Measurements from ENCODE around the gene HOXC5. TPM values are rescaled to one million over a fixed set of nuclear protein-coding genes. Genes with fewer than 3 reads are reported as not detected.

Gene HOXC5
- total RNA-seq, 1 experiment from 2014 or later = 0.61 TPM

- CTCF ChIA-PET = interaction anchor here (0.7 kb wide), 1 partner anchor 202 kb away, joined by 5 read pairs; no protein-coding TSS in a partner anchor
- Histone ChIP-seq H3K27me3 (ENCODE audit: insufficient read depth, low read depth) (peaks cover 23% of the 10 kb centered on the region), H3F3A (ENCODE audit: insufficient read depth, low read depth) (no peaks in the 10 kb centered on the region), H3K4me3 (no peak overlapping the region), H4K20me1 (ENCODE audit: insufficient read depth) (no peaks in the 10 kb centered on the region), H3K4me2 (no peak overlapping the region), H2AFZ (no peak overlapping the region), H3K9me2 (ENCODE audit: insufficient read depth) (no peaks in the 10 kb centered on the region), H3K4me1 (replicated peaks; ENCODE audit: insufficient read depth) (no peaks in the 10 kb centered on the region), H3K9me3 (ENCODE audit: insufficient read depth, low read depth) (no peaks in the 10 kb centered on the region), H3K79me2 (ENCODE audit: low read depth) (no peaks in the 10 kb centered on the region), H3K36me3 (ENCODE audit: low read depth) (no peaks in the 10 kb centered on the region), H3K27ac (no peak overlapping the region)
- BruUV-seq (replicated peaks) = no TSS peak
- POLR2A ChIA-PET (ENCODE audit: unreplicated experiment) = no interaction called here
- no peak for DNase-seq
- intact Hi-C loops (cut with micrococcal nuclease; ENCODE audit: unreplicated experiment) = no loop called here
- TF ChIP-seq EZH2 (IDR thresholded peaks at IDR 0.05; ENCODE audit: low read depth) = no peak
- TF ChIP-seq, protein P1, sequence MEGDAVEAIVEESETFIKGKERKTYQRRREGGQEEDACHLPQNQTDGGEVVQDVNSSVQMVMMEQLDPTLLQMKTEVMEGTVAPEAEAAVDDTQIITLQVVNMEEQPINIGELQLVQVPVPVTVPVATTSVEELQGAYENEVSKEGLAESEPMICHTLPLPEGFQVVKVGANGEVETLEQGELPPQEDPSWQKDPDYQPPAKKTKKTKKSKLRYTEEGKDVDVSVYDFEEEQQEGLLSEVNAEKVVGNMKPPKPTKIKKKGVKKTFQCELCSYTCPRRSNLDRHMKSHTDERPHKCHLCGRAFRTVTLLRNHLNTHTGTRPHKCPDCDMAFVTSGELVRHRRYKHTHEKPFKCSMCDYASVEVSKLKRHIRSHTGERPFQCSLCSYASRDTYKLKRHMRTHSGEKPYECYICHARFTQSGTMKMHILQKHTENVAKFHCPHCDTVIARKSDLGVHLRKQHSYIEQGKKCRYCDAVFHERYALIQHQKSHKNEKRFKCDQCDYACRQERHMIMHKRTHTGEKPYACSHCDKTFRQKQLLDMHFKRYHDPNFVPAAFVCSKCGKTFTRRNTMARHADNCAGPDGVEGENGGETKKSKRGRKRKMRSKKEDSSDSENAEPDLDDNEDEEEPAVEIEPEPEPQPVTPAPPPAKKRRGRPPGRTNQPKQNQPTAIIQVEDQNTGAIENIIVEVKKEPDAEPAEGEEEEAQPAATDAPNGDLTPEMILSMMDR (conservative IDR thresholded peaks at IDR 0.05) = no peak
Measured at GRCh38 chr12:54050482-54050810, 17.6 kb downstream of the HOXC5 start.

DNA sequence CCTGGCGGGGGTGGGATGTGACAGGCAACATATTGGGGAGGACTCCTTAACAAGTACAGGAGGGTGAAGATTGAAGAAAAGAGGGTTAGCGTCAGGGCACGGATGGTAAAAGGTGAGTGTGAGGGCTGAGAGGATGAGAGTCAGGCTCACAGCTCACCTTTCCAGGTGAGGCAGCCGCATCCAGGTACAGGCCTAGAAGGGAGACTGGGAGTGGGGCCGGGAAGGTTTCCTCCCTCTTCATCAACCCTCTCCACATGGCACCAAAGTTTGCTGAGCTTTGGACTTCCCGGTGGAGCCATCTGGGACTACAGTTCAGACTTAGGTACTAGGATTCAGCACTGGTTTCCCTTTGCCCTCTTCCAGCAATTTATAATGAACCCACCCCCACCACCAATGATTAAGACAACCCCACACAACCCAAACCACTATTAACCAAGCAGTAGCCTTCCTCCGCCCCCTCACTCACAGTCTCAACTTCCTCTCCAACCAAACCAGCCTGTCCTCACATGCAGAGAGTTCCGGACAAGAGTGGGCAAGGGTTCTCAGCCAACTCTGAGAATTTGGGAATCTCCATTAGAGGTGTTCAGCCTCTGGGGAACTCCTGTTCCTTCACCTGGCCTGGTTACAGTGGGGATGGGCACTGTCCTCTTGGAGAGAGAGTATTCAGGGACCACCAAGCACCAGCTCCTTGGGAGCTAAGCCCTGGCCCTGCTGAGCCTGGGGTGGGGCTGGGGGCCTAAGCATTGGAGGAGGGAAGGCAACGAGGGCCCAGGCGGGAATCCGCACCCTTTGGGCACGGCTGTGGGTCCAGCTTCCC is 18.4 kb downstream of the HOXC5 start:
- Histone ChIP-seq H3K4me1 (replicated peaks; ENCODE audit: insufficient read depth) (no peaks in the 10 kb centered on the region), H3K4me2 (no peak overlapping the region)
- BruUV-seq (replicated peaks) = no TSS peak

DNA sequence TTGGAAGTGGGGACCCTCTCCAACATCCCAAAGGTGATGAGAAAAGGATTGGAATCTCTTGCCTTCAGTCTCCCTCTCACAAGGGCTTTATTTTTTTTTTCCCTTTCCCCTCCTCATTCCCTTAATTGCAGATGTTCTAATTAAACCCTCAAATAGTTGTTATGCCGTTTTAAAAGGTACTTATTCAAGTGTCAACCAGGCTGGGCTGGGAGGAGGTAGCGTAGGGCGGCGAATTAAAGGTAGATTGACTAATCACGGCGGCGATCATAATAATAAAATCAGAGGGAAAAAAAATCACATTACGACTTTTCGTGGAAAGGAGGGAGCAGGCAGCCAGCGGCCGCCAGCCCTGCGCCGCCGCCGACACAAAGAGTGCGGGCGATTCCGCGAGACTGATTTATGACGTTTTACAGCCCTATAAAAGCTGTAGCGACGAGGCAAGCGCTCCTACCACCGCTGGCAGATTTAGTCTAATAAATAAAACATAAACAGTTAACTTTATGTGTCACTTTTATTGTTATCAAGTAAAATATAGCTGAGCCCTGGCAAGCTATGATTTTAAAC is 19.1 kb downstream of the HOXC5 start:
- POLR2A ChIA-PET (ENCODE audit: unreplicated experiment) = interaction anchor here (0.6 kb wide), 1 partner anchor 143 kb away, joined by 3 read pairs; no protein-coding TSS in a partner anchor
- Histone ChIP-seq H3K36me3 (ENCODE audit: low read depth) (no peaks in the 10 kb centered on the region), H4K20me1 (ENCODE audit: insufficient read depth) (no peaks in the 10 kb centered on the region), H3K4me2 (no peak overlapping the region), H3K9me2 (ENCODE audit: insufficient read depth) (no peaks in the 10 kb centered on the region), H3F3A (ENCODE audit: insufficient read depth, low read depth) (no peaks in the 10 kb centered on the region), H3K27ac (no peak overlapping the region), H3K27me3 (ENCODE audit: insufficient read depth, low read depth) (peaks cover 18% of the 10 kb centered on the region), H2AFZ (no peak overlapping the region), H3K79me2 (ENCODE audit: low read depth) (no peaks in the 10 kb centered on the region), H3K9me3 (ENCODE audit: insufficient read depth, low read depth) (no peaks in the 10 kb centered on the region), H3K4me1 (replicated peaks; ENCODE audit: insufficient read depth) (no peaks in the 10 kb centered on the region), H3K4me3 (no peak overlapping the region)
- CTCF ChIA-PET = no interaction called here
- DNase-seq = no peak
- no TSS peak for BruUV-seq (replicated peaks)
- intact Hi-C loops (cut with micrococcal nuclease; ENCODE audit: unreplicated experiment) = no loop called here
- no peak for TF ChIP-seq EZH2 (IDR thresholded peaks at IDR 0.05; ENCODE audit: low read depth)
- TF ChIP-seq, protein P1 (conservative IDR thresholded peaks at IDR 0.05) = no peak

More for the DNA sequence above, 18.4 kb downstream of the HOXC5 start:
- H4K20me1 ChIP-seq (ENCODE audit: insufficient read depth) = no peaks in the 10 kb centered on the region
- H3K27me3 ChIP-seq (ENCODE audit: insufficient read depth, low read depth) = peaks cover 18% of the 10 kb centered on the region
- POLR2A ChIA-PET (ENCODE audit: unreplicated experiment) = no interaction called here
- CTCF ChIA-PET = interaction anchor here (0.7 kb wide), 1 partner anchor 201 kb away, joined by 5 read pairs; no protein-coding TSS in a partner anchor
- H3K36me3 ChIP-seq (ENCODE audit: low read depth) = no peaks in the 10 kb centered on the region
- no peaks in the 10 kb centered on the region for H3K9me2 ChIP-seq (ENCODE audit: insufficient read depth)
- no peak overlapping the region for H3K27ac ChIP-seq
- H3F3A ChIP-seq (ENCODE audit: insufficient read depth, low read depth) = no peaks in the 10 kb centered on the region
- no peaks in the 10 kb centered on the region for H3K9me3 ChIP-seq (ENCODE audit: insufficient read depth, low read depth)
- TF ChIP-seq EZH2 (IDR thresholded peaks at IDR 0.05; ENCODE audit: low read depth) = no peak
- TF ChIP-seq, protein P1 (conservative IDR thresholded peaks at IDR 0.05) = no peak
- DNase-seq = no peak
- no peaks in the 10 kb centered on the region for H3K79me2 ChIP-seq (ENCODE audit: low read depth)
- H3K4me3 ChIP-seq = no peak overlapping the region
- no peak overlapping the region for H2AFZ ChIP-seq
- intact Hi-C loops (cut with micrococcal nuclease; ENCODE audit: unreplicated experiment) = no loop called here
